ENCODE measurements around the gene SORCS2.

SORCS2 gene

GRCh38 chr4:7414046-7414445 is 221.7 kb downstream of the SORCS2 start:
- in situ Hi-C loops (cut with HindIII; ENCODE audit: low pct_ligation_motif_present, low pct_unique_long_range_greater_than_20kb, low sequenced_read_pairs) = no loop called here
- DNase-seq = no peak

- no peak for DNase-seq
- in situ Hi-C loops (cut with HindIII; ENCODE audit: low pct_ligation_motif_present, low pct_unique_long_range_greater_than_20kb, low sequenced_read_pairs) = no loop called here
These were observed 222.6 kb downstream of the SORCS2 start for GRCh38 chr4:7414736-7415510.

DNA sequence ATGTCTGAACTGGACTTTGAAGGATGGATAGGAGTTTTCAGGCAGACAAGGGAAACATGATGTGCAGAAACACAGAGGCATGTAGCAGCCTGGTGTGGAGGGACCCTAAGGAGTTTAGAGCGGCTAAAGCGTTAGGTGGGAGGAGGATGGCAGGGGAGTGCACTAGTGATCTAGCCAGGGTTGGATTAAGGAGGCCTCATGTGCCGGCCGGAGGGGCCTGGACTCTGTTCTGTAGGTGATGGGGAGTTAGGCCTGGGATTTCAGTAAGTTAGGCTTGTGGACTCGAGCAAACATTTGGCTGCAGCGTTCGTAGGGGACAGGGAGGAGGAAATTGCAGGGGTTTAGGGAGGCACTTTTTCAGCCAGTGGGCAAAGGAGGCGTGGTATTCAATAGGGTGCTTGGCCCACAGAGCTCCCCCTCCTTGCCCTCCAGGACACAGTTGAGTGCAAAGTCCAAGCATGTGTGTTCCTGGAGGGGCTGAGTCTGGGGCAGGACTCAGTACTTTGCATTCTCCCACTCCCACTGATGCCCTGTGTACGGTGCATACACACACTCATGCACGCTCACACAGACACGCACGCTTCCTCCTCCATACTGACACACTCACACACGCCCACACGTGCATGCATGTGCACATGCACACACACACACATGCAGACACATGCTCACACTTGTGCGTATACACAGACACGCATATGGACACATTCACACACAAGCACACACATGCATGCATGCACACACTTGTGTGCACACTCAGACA is 223.8 kb downstream of the SORCS2 start:
- no peak for DNase-seq
- in situ Hi-C loops (cut with HindIII; ENCODE audit: low pct_ligation_motif_present, low pct_unique_long_range_greater_than_20kb, low sequenced_read_pairs) = no loop called here

- no peak for DNase-seq
- in situ Hi-C loops (cut with HindIII; ENCODE audit: low pct_ligation_motif_present, low pct_unique_long_range_greater_than_20kb, low sequenced_read_pairs) = no loop called here
These were observed 224.6 kb downstream of the SORCS2 start for GRCh38 chr4:7416745-7417432.

- DNase-seq = no peak
- in situ Hi-C loops (cut with HindIII; ENCODE audit: low pct_ligation_motif_present, low pct_unique_long_range_greater_than_20kb, low sequenced_read_pairs) = no loop called here
These were observed 225.3 kb downstream of the SORCS2 start for GRCh38 chr4:7417639-7418038.

DNA sequence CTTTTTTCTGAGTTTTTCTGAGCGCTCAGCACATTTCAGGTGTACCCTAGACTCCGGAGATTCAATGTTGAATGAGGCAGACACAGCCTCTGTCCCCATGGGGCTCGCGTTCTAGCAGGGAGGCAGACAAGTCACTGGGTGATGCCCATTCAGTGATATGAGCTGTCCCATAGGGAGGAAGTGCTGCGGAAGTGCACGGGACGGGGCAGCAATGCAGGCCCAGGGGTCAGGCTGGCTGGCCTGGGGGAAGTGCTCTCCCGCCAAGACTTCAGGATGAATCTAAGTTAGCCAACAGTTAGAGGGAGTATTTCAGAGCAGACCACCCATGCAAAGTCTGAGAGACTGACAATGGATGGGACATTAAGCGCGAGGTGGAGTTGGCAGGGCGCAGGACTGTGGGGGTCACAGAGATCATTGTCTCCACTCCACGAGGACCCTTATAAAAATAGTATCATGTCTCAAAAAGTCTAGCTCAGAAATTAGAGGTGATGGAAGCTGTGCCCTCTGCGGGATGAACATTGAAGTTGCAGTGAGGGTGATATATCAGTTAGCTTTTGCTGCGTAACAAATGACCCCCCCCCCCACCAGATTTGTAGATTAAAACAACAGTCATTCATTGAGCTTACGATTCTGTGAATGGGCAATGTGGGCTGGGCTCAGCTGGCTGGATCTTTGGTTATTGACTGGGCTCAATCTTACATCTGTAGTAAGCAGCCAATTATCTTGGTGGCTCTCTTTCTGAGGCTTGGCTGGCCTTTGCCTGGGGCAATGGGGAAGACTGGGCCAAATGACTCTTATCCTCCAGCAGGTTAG is 226.0 kb downstream of the SORCS2 start:
- no peak for DNase-seq
- in situ Hi-C loops (cut with HindIII; ENCODE audit: low pct_ligation_motif_present, low pct_unique_long_range_greater_than_20kb, low sequenced_read_pairs) = no loop called here

GRCh38 chr4:7419961-7420660 is 227.8 kb downstream of the SORCS2 start:
- in situ Hi-C loops (cut with HindIII; ENCODE audit: low pct_ligation_motif_present, low pct_unique_long_range_greater_than_20kb, low sequenced_read_pairs) = no loop called here
- DNase-seq = no peak

DNA sequence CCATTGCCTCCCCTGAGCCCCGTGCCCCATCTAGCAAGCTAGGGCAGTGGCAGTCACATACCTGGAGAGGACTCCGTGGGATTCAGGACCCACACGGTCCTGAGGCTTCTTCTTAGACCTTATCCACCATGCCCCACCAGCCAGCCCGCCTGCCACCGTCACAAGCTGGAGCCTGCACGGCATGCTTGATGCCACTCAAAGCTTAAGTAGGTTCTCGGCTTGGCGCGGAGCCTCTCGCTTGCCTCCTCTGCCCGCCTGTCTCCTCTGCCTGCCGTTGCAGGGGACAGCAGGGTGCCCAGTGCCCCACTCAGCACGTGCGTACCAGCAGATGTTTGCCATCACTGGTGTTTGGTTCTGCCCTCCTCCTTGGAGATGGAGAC is 228.3 kb downstream of the SORCS2 start:
- in situ Hi-C loops (cut with HindIII; ENCODE audit: low pct_ligation_motif_present, low pct_unique_long_range_greater_than_20kb, low sequenced_read_pairs) = no loop called here

GRCh38 chr4:7421356-7422150 is 229.2 kb downstream of the SORCS2 start:
- in situ Hi-C loops (cut with HindIII; ENCODE audit: low pct_ligation_motif_present, low pct_unique_long_range_greater_than_20kb, low sequenced_read_pairs) = no loop called here
- DNase-seq = no peak

More for the DNA sequence above, 228.3 kb downstream of the SORCS2 start:
- no peak for DNase-seq

DNA sequence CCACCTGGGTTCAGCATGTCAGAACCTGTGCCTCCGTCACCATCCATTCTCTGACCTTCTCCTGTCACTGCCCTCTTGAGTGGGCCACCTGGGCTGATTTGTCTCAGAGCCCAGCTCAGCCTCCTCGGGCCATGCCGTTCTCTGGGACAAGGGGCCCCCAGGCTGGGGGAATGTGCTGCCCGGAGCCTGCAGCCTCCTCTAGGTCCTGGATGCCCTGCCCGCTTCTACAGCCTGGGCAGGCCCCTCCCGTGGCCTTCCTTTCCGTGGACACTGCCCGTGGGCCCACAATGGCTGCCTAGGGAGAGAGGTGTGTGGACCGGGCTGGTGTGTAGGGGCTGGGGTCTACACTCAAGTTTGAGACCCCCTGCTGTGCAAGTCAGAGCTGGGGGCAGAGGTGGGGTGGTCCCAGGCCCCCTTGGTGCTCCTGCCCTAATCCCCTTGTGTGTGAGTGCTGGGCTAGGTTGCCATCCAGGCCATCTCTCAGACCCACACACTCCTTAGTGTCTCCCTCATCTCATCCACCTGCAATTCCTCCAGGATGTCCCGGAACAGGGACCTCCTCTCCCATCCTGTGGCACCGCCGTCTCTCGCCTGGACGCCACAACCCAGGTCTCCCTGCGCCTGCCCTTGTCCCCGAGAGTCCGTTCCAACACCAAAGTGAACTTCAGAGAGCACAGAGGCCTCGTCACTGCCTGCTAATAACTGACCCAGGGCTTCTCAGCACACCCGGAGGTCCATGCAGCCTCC is 230.0 kb downstream of the SORCS2 start:
- in situ Hi-C loops (cut with HindIII; ENCODE audit: low pct_ligation_motif_present, low pct_unique_long_range_greater_than_20kb, low sequenced_read_pairs) = no loop called here
- DNase-seq = no peak

- in situ Hi-C loops (cut with HindIII; ENCODE audit: low pct_ligation_motif_present, low pct_unique_long_range_greater_than_20kb, low sequenced_read_pairs) = no loop called here
- no peak for DNase-seq
These were observed 230.5 kb downstream of the SORCS2 start for GRCh38 chr4:7422898-7423180.

DNA sequence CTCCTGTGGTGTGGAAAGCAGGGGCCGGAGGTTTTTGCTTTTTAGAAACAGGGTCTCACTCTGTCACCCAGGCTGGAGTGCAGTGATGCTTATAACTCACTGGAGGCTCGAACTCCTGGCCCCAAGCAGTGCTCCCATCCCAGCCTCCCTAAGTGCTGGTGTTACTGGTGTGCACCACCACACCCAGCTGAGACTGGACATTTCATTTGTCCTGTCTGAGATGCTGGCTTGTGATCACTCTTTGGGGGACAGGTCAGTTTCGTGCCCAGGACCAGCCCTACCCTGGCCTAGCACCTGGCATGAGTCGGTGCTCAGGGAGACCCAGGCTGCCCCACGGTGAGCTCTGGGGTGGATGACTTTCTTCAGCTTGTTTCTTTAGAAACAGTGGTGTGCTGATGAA is 231.1 kb downstream of the SORCS2 start:
- in situ Hi-C loops (cut with HindIII; ENCODE audit: low pct_ligation_motif_present, low pct_unique_long_range_greater_than_20kb, low sequenced_read_pairs) = no loop called here

DNA sequence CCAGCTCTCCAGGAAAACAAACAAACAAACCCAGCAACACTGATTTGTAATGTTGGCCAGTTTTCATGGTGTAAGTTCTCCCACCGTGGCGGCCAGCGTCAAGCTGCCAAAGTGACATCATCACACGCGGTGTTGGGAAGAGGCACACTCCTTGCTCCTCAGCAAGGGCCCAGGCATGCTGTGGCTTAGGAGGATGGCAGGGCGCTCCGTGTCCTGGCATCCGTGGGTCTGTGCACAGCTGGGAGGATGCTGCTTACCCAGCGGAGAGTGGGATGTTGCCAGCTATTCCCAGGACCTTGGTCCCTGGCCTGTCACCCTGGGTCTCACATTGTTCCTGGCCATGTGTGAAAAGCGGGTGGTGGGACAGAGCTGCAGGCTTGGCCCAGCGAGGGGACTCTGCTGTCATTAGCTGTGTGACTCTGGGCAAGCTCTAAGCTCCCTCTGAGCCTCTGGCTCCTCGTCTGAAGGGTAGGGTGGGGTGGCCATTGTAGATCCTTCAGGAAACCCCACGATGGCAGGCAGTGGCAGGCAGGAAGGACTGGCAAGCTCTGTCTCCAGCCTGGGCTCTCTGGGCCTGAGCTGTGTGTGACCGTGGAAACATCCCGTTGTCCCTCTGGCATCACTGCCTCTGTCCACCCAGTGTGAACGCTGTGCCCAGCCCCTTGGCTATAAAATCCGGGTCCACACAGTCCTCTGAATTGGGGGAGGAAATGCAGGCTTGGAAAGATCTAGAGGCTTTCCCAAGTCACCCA is 231.6 kb downstream of the SORCS2 start:
- in situ Hi-C loops (cut with HindIII; ENCODE audit: low pct_ligation_motif_present, low pct_unique_long_range_greater_than_20kb, low sequenced_read_pairs) = no loop called here
- DNase-seq = no peak

More for the DNA sequence above, 231.1 kb downstream of the SORCS2 start:
- DNase-seq = no peak

GRCh38 chr4:7424553-7425111 is 232.3 kb downstream of the SORCS2 start:
- DNase-seq = no peak
- in situ Hi-C loops (cut with HindIII; ENCODE audit: low pct_ligation_motif_present, low pct_unique_long_range_greater_than_20kb, low sequenced_read_pairs) = no loop called here

GRCh38 chr4:7425124-7425523 is 232.8 kb downstream of the SORCS2 start:
- in situ Hi-C loops (cut with HindIII; ENCODE audit: low pct_ligation_motif_present, low pct_unique_long_range_greater_than_20kb, low sequenced_read_pairs) = no loop called here
- no peak for DNase-seq

All from ACHN (cell line).